Fibroblast of skin of left quadriceps (primary cell): ENCODE results near the gene CELF2.
A peak's percentile ranks its signal among the peaks of the same experiment; 100 is the strongest.

Experiments used
- DNase-seq, 2 experiments: peaks; one replicate each; pipeline ENCODE4 v3.0.0-alpha.2; 2013; ENCODE audit warnings: low read depth in 2 of 2

CELF2 gene

DNA sequence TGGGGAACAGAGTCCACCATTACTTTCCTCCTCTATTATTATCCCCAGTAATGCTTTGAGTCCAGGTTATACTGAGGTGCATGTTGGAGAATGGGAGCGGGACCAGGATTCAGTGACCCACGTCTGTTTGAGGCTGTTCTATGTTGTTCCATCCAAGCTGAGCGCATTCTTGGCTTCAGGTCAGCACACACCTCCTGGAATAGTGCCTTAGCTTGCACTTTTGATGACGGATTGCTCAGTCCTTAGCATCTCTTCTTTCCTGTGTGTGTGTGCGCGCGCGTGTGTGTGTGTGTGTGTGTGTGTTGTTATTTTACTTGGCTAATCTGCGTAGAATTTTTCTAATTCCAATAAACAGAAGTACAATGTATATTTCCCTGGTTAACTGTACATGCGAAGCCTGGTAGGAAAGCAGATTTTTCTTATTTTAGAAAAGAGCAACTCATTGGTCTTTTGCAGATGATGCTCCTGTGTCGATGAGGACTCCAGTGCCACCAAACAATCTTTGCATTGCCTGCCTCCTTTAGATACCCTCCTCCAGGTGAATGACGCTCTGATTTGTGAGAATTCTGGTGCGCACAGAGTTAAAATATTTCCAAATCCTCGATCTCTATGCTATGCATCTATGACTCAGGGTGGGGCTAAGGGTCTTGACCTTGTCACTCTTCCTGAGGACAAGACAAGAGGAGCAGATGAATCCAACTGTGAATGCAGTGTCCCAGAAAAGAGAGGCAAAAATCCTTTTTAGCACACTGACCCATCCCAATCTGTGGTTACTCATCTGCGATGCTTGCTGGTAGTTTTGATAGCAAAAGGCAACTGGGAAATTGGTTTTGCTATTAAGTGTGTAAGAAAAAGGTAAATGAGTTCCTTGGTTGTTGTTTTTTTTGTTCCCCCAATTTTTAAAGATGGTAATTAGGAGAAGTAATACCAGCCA lies 13.3 kb upstream of the CELF2 start:
- no peak for DNase-seq

DNA sequence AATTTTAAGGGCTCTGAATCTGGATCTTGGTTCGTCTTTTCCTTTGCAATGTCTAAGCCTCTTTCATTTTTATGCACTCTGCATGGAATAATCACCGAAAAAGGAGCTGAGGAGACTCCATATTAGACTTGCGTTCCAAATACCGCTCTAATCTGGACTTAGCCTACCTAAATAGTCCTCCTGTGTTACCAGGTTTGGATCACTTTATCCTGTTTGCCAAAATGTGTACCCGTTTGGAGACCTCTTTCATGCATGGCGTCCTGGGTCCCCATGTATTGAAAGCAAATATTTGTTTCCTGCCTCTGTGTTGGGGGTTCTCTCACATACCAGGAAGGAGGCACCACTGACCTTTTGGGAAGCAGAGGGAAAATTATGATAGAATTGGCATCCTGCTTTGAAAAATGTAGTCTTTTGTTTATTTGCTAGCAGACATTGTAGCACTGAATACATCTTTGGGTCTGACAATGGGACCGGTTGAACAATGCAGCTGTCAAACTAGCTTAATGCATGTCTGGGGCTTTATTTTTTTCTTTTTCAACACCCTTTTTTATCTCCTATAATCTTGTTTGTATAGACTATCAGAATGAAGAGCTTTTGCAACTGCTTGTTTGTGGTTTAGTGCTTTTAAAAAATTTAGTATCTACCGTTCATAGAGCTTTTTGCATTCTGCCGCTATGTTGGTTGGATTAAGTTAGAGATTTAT lies 11.8 kb upstream of the CELF2 start:
- DNase-seq, result no peak

DNA sequence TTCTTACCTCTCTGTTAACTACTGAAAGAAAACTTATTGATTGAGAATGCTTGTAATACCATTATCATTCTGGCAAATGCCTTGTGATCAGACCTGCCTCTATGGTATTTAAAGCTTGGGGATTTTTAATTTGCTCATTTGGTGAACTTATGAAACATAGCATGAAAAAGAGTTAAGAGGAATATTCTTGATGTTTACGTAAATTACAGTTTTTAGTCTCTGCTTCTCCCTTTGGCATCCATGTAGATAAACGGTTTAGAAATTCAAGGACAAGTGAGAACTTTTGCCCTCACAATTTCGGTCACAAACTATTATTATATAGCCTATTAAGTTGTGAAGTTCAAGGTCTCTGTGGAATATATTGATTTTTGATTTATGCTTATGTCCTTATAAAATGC lies 11.2 kb upstream of the CELF2 start:
- DNase-seq, result no peak

DNA sequence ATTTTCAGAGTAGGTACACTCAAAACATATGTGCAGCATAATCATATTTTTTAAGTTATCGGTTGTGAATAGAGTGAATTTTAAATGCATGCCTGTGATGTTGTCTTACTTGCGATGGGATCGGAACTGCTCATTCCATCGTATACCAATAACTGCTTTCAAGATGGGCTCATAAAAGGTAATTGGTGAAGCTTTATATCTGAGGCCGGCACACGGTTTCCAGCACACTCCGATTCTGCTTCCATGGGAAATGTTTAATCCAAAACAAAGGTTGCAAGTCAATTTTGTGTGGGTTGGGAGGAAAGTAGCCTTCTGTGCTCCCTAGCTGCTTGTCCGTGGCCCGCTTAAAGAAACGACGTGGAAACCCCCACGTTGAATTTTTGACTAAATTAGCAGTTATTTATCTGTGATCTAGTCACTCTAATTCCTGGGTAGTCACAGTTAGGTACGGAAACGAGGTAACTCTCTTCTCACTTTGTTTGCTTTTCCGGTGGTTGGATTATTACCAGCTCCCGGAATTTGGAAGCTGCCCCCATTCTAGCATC lies 10.1 kb upstream of the CELF2 start:
- no peak for DNase-seq

DNA sequence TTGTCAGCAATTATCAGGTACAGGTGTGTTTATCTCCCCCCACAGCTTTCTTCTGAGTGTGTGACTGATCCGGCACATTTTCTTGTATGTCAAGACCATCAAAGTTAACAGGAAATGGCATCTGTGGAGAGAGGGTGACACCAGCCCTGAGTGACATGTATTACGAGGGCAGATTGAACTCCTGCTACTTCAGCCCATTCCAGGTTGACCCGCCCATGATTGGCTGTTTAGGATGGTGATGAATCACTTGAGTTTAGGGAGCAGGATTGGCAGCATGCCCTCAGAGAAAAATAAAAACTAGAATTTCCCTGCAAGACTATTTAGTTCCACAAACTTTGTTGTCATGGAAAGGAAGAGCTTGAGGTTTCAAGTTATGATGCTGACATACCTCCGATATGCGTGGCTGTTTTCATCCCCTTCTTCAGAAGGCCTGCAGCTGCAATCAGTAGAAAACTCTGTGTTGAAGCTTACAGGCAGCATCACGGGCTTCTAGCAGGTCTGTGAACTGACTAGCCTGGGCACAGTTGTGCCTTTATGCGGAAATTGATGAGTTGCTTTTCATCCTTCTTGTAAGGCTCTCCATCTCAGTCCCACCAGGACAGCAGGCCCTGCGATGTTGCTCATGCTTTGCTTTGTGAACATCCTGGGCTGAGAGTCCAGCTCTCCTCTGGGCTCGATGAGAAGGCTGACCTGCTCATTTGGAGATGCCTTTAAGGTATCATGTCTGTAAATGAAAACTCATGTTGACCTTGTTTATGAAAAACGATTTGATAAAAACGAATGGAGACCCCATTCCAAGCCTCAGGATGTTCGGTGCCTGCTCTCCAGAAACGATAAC lies 8.0 kb upstream of the CELF2 start:
- DNase-seq, result peak; percentile 34 to 41

DNA sequence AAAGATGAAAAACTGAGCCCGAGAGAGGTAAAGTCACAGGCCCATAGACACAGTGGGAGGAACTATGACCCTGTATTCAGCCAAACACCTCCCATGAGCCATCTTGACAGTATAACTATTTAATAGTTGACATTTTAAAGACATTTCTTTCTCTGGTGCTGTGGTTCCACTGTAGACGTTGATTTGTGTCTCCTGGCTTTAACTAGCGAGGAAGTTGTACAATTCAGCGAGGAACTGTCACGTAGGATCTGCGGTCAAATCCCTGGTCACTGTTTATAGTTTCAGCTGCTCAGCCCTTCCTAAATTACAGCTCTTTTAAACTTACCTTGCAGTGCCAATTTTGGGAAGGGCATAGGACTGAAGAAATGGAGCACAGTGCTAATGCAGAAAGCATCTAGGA lies 7.1 kb upstream of the CELF2 start:
- DNase-seq, result no peak

DNA sequence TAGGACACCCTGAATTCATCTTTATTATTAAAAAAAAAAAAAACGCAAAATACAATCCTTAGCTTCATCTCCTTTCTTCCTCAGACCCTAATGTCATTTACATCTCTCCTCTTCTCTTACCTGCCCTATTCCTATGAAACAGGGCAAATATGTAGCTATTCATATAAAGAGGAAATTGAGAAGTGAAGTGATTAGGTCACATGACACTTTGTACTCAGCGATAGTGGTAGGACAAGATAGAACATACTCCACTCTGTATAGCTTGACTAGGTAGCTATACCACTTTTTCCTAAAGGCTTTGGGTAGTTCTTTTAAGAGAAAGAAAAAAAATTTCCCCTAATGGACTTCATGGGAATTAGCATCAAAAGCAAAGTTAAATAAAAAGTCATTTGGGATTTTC lies 6.2 kb upstream of the CELF2 start:
- DNase-seq, result no peak

DNA sequence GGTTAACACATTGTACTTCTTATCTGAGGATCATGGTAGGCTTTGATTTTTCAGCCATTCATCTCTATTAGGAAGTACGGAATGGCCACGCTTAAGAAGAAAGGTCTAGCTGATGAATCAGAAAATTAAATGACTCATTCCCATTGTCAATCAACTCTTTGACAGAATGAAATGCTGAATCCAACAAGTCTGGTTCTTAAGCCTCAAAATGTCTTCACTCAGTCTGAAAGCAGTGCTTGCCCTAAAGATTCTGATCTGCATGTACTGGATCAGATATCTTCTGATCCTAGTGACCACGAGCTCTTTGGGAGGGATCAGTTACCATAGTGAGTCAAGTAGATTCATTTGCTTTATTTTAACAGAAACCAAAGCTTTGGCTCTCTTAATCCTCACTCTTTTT lies 5.7 kb upstream of the CELF2 start:
- no peak for DNase-seq

DNA sequence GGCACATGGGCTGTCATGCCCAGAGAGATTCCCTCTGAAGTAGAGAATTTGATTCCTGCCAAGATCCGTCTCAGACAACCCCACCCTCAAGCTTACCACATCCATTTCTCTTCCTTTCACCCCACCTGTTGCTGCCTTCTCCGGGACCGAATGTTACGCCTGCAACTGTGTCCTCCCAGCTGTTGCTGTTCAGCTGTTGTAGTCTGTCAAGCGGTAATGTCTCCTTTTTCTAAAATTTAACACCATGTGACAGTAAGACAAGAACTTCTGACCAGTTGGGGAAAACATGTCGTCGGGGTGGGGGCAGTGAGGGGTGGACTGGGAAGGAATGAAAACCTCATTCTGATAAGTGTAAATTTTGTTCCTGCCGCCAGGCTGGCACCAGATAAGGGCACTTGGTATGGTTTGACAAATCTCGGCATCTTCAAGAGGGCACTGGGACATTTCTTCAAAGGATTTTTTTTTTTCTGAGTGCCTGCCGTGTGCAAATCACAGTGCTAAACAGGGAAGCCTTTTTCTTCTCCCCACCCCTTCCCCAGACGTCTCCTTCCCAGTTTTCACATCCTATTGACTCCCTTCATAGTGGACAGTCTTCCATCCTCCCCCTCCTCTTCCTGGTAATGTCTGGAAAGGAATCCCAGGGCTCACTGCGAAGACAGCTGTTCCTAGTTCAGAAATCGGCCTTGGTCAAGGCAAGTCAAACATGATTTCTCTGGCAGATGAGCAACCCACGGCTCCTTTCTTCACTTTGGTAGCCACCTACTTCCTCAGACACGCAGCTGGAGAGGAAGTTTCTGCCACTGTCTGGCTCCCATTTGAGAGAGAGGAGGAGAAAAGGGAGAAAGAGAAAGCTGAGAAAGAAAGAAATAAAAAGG lies 5.0 kb upstream of the CELF2 start:
- DNase-seq, result no peak

DNA sequence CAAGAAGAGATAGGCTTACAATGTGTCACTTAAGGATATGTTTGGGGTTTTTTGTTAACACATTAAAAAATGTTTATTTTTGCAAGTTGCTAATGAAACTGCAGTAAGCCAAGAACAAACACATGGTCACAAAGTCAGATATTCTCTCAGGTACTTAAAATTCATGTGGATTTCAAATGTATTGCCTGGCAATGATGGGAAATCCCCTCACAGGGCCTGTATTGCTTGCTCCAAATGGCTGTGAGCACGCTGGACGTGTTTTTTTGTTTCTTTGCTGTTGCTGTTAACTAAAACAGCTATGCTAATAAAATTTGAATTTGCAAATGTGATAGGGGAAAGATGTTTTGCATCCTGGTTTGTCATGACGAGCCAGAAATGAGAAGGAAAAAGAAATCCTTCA lies 3.8 kb upstream of the CELF2 start:
- no peak for DNase-seq

DNA sequence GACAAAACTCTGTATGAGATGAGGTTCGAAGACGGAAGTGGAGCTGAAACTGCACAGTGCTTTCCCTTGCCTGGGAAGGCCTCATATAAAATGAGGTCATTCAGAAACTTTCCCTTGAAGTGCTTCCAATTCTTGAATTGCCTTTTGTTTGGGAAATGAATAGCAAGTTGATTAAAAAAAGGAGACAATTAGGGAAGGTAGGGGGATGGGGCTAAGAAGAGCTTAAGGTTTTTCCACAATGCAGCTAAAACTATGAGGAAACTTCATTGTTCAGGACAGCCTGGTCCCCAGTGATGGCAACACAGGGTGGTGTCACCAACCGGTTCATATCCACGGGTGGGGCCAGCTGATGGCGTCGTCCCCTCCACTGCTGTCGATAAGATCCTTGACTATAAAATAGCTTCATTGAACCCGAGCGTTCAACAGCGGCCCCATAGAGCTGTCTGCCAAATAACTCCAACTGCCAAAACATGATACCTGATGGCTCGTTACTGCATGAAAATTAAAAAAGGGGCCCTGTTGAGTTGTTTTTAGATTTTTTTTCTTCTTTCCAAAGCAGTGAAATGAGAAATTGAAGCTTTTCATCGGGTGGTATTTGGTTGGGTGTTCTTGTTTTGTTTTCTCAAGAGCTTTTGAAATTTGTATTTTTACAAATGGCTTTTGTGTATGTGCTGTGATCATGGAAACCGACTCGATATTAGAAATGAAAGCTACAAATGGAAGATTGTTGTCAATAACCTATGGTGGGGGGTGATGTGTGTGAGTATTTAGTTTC lies 2.8 kb upstream of the CELF2 start:
- no peak for DNase-seq

DNA sequence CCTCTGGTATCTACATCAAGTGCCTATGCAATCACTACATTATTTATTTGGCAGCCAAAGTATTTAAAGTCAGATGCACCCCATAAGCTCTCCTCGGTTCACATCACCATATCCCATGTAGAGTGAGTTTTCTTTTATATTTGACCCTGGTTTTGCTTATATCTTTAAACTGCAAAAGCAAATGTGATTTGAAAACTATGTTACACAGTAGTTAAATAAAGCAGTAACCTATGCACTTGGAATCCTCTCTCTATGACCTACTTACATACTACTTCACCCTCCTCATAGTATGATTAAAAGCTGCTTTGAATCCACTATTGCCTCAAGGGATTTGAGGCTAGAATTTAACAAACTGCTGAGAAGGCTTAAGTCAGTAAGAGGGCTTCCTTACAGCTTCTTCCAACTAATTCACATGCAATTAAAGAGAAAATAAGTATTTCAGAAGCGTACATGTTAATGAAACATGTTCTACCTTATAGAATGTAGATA lies 2.2 kb upstream of the CELF2 start:
- no peak for DNase-seq

DNA sequence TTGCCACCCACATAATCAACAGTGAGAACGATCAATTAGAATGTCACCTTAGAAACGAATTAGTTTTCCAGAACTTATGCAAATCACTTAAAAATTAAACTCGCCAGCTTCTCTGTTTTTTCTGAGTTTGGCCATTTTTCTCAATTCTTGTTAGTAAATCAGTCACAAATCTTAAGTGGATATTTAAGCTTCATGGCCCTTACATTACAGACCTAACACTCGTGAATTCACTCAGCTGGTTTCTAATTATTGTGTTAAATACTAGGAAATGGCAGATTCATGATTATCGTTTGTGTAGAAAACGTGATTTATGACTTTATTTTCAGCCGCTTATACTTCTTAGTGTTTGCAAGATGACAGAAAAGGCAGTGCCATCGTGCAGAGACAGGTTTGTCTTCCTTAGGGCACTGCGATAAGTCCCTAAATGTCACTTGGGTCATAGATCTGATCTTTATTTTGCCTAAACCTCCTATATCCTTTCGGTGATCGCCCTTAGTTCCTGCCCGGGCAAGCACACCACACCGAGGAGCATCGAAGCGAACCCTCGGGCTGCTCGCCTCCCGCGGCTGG lies 587 bp upstream of the CELF2 start:
- no peak for DNase-seq

DNA sequence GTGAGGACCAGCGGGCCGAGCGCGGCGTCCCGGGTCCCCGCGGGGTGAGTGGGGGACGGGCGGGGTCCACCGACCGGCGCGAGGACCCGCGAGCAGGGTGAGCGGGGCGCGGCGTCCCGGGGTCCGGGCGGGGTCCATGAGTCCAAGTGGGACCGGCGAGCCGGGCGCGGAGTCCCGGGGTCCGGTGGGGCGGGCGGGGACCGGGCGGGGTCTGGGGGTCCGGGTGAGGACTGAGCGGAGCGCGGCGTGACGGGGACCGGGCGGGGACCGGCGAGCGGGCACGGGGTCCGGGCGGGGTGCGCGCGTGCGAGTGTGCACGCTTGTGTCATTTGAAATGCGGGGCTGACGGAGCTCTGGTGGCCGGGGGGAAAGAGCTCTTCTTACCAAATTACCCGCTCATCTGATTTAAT lies 765 bp downstream of the CELF2 start:
- no peak for DNase-seq

DNA sequence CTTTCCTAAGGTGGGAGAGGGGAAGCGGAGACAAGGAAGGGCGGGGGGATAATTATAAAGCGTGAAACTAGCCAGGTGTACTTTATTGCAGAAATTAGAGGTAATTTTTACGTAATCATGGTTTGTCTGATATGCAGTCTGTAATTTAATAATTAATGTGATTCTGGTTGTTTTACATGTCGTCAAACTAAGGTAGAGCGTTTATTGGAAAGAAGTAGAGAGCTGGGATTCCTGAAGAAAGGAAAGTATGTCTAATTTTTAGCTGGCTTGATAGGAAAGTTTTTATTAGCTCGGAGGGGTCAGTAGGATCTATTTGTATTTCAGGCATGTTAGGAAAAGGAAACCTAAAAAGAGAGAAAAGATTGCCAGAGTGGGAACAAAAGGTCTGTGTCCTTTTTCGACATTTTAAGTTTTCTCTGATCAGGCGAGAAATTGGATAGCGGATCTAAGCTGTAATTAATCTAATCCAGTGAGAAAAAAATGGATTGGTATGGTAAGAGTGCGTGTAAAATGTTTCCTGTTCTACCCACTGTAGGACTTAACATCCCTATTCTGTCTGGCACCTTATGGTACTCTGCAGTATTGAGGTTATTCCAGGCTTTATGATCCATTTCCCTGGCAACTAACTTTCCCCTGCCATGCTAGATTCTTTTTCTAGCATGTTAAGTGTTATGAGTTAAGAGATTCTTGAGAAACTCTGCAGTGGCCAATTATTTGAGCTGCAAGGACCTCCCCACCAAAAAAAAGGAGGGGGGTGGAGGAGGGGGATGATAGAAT lies 1.4 kb downstream of the CELF2 start:
- DNase-seq, result no peak

DNA sequence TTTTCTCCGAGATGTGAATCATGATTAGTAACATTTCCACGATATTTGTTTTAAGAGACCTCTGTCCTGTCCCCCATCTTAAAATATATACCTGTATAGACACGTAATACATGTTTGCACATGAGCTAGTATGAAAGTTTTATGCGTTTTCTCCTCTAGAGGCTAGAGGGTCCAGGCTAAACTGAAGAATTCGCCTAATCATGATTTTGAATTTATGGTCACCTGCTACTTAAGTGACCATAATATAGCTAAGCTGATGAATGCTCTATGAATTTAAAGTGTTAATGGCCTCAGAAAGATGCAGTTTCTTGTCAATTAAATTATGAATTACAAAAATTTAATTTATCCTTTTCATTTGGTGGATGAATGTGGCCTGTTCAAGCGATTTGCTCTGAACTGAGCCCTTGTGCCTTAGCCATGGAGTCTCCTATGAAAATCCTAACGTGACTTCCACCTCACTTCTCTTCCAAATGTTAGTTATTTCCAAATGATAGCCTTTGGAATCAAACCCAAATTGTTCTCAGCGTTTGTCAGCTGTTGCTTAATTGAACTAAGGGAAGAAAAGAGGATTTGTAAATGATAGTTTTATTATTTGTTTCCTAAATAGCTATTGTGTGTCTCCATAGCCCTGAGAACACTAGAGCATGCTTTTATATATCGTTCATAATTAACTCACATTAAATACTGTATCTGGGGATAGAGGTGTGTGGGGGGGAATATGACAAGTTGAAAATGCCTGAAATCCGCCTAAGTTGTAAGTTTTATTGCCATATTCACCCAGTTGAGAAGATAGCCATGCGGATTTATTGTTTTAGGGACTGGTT lies 2.3 kb downstream of the CELF2 start:
- no peak for DNase-seq

DNA sequence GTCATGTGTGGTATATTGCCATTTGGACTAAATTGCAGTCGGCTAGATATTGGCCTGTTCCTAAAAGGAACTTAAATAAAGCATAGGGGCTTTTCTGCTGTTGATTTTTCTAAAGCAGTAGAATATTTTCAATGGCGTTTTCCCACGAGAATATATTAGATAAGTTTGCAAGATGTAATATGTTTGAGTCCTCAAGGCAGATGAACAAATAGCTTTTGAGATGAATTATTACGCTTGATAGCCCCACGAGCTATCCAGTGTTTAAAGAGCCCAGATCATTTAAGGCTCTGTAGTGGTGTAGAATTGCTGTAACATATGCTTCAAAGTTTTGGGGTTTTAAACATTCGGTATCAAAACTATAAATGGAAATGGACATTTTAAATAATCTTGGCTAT lies 2.9 kb downstream of the CELF2 start:
- DNase-seq, result no peak

DNA sequence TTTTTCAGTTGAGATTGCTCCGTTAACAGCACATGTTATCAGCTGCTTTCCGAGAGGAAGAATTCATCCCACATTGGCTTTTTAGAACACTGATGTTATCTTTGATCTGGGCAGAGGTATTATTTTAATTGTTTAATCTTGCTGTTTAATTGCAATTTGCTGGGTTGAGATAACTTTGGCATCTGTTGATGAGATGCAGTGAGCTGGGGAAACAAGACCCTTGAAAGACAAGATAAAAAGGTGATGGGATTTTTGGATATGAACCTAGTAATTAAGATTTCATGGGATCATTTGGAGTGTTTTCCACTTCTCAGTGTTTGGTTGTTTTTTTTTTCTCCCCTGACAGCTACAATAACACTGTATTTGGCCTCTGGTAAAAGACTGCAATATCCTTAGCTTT lies 4.5 kb downstream of the CELF2 start:
- DNase-seq, result no peak
